GM19397 (cell line): ENCODE results near the gene CTH.
"Not testable (repeated sequence)": the region's sequence is repeated elsewhere in the genome, so short reads cannot be mapped to it uniquely, and the experiment has no call there.

Source experiments
- ATAC-seq: cut with Tn5 transposase; IDR thresholded peaks from one replicate; pipeline ENCODE4 v1.9.1; 2021; ENCODE audit warnings: mild to moderate bottlenecking, moderate library complexity; ENCODE audit not compliant: unreplicated experiment

Gene CTH

GRCh38 chr1:70449049-70449448 lies 38.0 kb downstream of the CTH start:
- ATAC-seq, result no peak

- not testable (repeated sequence) for ATAC-seq
These were observed 41.3 kb downstream of the CTH start for GRCh38 chr1:70452164-70452939.

GRCh38 chr1:70455291-70455690 lies 44.2 kb downstream of the CTH start:
- no peak for ATAC-seq

GRCh38 chr1:70458131-70458530 lies 47.1 kb downstream of the CTH start:
- no peak for ATAC-seq

GRCh38 chr1:70459496-70460225 lies 48.6 kb downstream of the CTH start:
- no peak for ATAC-seq

GRCh38 chr1:70460740-70461713 lies 50.0 kb downstream of the CTH start:
- not testable (repeated sequence) for ATAC-seq

GRCh38 chr1:70462611-70463010 lies 51.5 kb downstream of the CTH start:
- no peak for ATAC-seq

GRCh38 chr1:70465911-70466310 lies 54.8 kb downstream of the CTH start:
- ATAC-seq, result no peak

GRCh38 chr1:70467531-70467930 lies 56.5 kb downstream of the CTH start:
- ATAC-seq, result no peak

- no peak for ATAC-seq
These were observed 57.1 kb downstream of the CTH start for GRCh38 chr1:70468180-70468579.

GRCh38 chr1:70469184-70469583 lies 58.1 kb downstream of the CTH start:
- ATAC-seq, result not testable (repeated sequence)

- ATAC-seq, result no peak
These were observed 64.0 kb downstream of the CTH start for GRCh38 chr1:70475023-70475422.

- no peak for ATAC-seq
These were observed 66.0 kb downstream of the CTH start for GRCh38 chr1:70477090-70477489.

GRCh38 chr1:70477905-70478304 lies 66.8 kb downstream of the CTH start:
- not testable (repeated sequence) for ATAC-seq

- no peak for ATAC-seq
These were observed 72.3 kb downstream of the CTH start for GRCh38 chr1:70483342-70483741.

GRCh38 chr1:70485624-70486023 lies 74.6 kb downstream of the CTH start:
- ATAC-seq, result no peak

GRCh38 chr1:70486676-70487458 lies 75.8 kb downstream of the CTH start:
- no peak for ATAC-seq

- no peak for ATAC-seq
These were observed 76.4 kb downstream of the CTH start for GRCh38 chr1:70487459-70487815.

GRCh38 chr1:70487910-70488665 lies 77.0 kb downstream of the CTH start:
- ATAC-seq, result peak; percentile 68
